GM18519 (cell line): ENCODE measurements around the gene FERMT1.
A peak's percentile ranks its signal among the peaks of the same experiment; 100 is the strongest.

Source experiments
- ATAC-seq: cut with Tn5 transposase; IDR thresholded peaks from one replicate; pipeline ENCODE4 v1.9.1; 2021; ENCODE audit warnings: mild to moderate bottlenecking, moderate library complexity; ENCODE audit not compliant: unreplicated experiment, low FRiP score

The FERMT1 gene

GRCh38 chr20:6122873-6123648 lies at the start of gene FERMT1:
Gene FERMT1 (minus strand): TSS chr20:6123030. CDS start chr20:6119554, 3,476 bp downstream.
- peak; percentile 41 for ATAC-seq

DNA sequence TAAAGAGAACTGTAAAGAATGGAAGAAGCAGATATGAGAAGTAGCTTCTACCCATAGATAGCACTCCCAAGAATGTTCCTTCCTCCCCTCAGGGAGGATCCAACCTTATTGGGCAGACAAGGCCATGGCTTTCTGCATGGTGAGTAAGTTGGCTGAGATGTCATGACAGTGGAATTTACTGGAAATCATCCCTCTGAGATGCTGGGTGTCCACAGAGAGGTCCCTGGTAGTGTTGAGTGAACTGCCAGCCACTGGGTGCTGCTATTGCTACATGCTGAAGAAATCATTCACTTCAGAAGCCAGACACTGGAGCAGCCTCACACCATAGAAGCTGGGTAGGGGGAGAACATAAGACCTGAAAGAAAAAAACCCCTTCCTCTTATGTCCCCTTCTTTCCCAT lies 46.4 kb upstream of the FERMT1 start:
- ATAC-seq: no peak

- ATAC-seq: no peak
These were observed 45.4 kb upstream of the FERMT1 start for GRCh38 chr20:6168204-6168603.

GRCh38 chr20:6165346-6165745 lies 42.5 kb upstream of the FERMT1 start:
- no peak for ATAC-seq

GRCh38 chr20:6164421-6165341 lies 41.9 kb upstream of the FERMT1 start:
- no peak for ATAC-seq

GRCh38 chr20:6160736-6161135 lies 37.9 kb upstream of the FERMT1 start:
- ATAC-seq: no peak

GRCh38 chr20:6157345-6157744 lies 34.5 kb upstream of the FERMT1 start:
- ATAC-seq: no peak

DNA sequence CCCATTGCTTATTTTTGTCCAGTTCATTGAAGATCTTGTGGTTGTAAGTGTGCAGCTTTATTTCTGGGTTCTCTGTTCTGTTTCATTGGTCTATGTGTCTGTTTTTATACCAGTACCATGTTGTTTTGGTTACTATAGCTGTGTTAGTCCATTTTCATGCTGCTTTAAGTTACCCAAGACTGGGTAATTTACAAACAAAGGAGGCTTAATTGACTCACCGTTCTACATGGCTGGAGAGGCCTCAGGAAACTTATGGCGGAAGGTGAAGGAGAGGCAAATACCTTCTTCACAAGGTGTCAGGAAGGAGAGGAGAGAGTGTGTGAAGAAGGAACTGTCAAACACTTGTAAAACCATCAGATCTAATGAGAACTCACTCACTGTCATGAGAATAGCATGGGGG lies 29.9 kb upstream of the FERMT1 start:
- no peak for ATAC-seq

DNA sequence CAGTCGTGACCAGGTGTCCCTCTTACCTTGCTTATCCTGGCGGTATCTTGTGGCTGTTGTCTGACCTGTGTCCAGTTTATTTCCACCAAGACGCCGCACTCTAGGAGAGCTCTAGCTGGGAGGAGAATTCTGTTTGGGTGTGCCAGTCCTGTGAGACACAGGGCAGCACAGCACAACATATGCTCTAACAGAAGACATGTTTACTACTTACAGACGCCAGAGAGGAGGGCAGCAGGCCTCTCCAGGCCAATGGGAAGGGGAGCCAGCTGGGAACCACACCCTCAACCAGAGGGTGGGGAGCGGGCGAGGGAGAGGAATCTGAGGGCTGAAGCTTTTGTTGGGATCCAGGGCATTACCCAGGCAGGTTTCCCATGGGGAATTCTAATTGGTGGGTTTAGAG lies 25.2 kb upstream of the FERMT1 start:
- ATAC-seq: no peak

GRCh38 chr20:6142348-6142993 lies 19.6 kb upstream of the FERMT1 start:
- ATAC-seq: peak; percentile 85

- ATAC-seq: peak; percentile 49
These were observed 18.1 kb upstream of the FERMT1 start for GRCh38 chr20:6140947-6141346.

DNA sequence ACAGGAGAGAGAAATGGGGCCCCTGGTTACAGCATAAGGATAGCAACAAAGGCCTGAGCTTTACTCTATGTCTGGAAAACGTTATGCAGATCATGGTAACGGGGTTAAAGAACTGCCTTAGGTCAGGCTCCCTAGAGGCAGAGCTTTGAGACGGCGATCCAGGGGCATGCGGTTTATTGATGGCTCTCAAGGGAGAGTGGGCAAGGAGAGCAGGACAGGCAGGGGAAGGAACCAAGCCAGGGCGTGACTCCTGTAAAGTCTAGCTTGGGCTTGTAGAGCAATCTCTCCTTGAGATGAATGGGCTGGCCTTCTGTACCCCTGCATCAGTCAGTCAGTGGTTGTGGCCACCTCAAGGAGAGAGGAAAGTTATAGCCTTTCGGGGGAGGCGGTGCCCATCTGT lies 12.5 kb upstream of the FERMT1 start:
- ATAC-seq: no peak

DNA sequence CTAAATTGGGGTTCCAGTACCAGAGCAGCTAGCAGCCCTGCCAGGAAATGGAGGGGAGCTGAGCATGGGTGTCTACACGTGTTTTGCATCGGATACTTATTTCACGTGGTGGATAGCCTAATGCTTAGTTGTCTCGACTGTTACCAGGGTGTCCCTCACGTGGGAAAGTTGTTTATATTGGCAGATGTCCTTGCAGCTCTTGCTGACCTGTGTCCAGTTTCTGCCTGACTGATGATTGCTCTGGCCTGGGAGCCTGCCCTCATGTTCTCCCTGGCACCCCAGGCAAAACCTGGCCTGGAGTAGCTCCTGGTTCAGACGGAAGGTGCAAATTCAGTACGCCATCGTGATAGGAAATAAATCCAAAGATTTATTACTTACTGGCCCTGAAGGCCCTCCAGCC lies 11.8 kb upstream of the FERMT1 start:
- ATAC-seq: no peak

- no peak for ATAC-seq
These were observed 7.2 kb upstream of the FERMT1 start for GRCh38 chr20:6130045-6130444.

DNA sequence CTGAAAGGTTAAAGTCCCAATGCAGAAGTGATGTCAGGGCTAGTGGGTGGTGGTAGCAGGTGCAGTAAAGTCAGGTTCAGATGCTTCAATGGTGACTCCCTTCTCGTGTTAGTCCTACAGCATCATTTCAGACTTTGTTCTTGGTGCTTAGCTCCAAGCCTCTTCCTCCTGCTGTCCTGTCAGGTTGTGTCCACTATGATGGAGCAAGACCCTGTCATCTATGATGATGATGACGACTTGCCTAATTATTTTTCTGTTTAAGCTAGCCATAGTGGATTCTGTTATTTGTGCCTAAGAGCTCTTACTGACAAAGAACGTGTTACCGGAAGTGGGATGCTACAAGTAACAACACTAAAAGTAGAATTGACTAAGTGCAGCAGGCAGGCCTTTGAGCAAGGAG lies 5.0 kb upstream of the FERMT1 start:
- no peak for ATAC-seq

- ATAC-seq: no peak
These were observed 4.0 kb upstream of the FERMT1 start for GRCh38 chr20:6126846-6127245.

GRCh38 chr20:6123649-6124014 lies 802 bp upstream of the FERMT1 start:
- ATAC-seq: no peak

GRCh38 chr20:6122111-6122872 lies 538 bp downstream of the FERMT1 start:
- no peak for ATAC-seq

DNA sequence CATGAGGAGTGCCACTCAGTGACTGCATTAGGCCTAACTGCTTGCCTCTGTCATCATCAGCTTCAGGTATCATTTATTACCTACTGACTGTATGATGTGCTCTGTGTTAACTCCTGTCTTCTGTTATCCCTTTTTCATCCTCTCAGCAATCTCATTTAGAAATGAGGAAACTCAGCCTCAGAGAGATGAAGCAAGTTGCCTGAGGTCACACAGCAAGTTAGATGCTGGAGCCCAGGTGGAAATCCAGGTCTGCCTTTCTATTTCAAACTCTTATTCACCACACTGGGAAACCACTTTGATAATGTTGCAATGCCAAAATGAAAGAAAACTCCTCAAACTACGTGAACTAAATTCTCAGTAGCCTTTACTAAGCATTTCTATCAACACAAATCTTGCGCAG lies 1.3 kb downstream of the FERMT1 start:
- ATAC-seq: no peak

DNA sequence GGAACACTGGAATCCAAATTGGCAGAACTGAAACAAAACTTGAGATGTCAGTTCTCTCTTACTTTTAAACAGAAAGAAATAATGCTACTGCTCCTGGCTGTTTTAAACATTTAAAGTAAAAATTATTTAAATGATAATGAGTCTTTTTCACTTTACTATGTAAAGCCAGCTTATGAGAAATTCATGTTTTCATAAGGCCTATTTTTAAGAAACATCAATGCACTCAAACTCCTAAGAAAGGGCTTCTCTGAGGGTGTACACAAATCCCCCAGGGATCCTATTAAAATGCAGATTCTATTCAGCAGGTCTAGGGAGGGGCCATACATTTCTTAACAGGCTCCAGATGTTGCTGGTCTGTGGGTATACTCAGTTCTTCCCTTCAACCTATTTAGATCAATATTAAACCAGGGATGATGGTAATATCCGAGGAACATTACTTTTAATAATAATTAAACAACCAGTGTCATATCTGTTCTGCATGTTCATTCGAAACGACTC lies 2.3 kb downstream of the FERMT1 start:
- no peak for ATAC-seq
